GM19239 (cell line): ENCODE data around the gene ANKRD34B.

Source experiments
- DNase-seq: peaks from one replicate; pipeline ENCODE4 v3.0.0; 2011; ENCODE audit warnings: low spot score; ENCODE audit not compliant: insufficient read length
- FAIRE-seq: peaks from 2 replicates; lab custom pipeline; 2011; peaks lifted over from hg19 to GRCh38; lab: Jason Lieb, UNC

ANKRD34B gene

GRCh38 chr5:80576383-80576782 lies 6.3 kb upstream of the ANKRD34B start:
- FAIRE-seq (no peak), DNase-seq (no peak)

DNA sequence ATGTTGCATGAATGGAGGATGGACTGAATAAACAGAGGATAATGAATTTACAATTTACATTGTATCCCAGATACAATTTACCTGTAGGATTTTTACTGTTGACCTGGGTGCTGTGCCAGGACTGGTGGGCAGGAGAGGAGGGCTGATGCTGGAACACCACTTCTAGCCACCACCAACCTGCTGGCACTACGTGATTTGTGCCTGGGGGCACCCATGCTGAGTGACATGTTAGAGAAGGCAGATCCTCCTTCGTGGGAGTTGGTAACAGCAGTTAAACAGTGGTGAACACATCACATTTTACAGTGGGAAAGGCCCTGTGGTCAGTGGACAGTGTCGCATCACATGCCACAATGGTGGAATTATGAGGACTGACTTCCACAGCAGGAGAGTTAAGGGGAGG lies 3.0 kb upstream of the ANKRD34B start:
- FAIRE-seq = no peak

DNA sequence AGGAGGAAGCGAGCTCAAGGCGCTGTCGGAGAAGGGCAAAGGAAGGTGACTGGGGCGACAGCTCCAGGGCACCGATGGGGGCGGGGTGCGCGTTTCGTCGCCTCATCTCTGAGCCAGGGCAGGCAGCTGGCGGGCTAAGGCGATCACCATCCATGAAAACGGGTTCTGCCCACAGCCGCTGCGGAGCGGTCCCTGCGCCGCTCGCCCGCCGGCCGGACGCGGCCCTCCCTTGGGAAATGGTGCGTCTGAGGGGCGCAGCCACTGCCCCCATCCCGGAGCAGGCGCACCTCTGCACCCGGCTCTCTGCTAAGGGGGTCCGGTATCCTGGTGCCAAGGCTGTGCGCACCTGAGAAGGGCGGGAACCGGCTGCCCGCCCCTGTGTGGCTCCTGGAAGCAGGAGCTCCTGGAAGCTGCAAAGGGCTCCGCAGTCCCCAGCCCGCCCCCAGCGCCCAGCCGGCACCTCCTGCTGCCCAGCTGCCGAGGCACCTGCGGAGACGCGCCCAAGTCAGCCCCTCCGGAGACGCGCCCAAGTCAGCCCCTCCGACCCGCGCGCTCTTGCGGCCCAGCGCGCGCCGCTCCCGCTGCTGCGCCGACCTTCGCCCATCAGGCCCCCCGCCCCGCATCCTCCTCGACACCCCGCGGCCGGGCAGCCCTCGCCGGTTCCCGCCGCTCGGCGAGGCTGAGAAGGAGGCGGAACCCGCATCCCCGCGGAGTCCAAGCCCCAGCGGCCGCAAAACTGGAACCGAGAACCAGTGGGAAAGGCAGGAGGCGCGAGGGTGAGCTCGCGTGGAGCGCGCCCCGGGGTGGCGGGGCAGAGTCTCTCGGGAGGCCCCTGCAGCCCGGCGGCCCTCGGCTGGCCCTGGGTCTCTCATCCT lies 757 bp downstream of the ANKRD34B start:
- no peak for DNase-seq
- no peak for FAIRE-seq

More for the DNA sequence above, 3.0 kb upstream of the ANKRD34B start:
- no peak for DNase-seq

GRCh38 chr5:80568251-80568650 lies 1.8 kb downstream of the ANKRD34B start:
- FAIRE-seq (no peak), DNase-seq (no peak)

- no peak for FAIRE-seq
- DNase-seq = no peak
Observed at GRCh38 chr5:80566711-80567259, 3.3 kb downstream of the ANKRD34B start.

DNA sequence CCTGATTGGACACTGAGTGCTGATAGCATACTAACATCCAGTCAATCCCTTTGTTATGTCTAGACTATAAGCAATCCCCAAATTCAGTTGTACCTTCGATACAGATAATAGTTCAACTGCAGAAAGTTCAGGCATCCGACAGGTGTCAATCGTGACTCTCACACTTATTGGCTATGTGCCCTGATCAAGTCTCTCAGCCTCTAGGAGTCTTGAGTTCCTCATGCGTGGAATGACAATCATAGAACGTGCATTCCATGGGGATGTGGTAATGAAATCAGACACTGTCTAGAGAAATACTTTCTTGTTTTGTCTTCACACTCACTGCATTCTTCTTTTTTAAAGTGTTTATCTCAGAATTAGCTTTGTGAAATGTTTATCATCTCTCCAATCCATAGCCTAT lies 4.8 kb downstream of the ANKRD34B start:
- FAIRE-seq = no peak
- no peak for DNase-seq

DNA sequence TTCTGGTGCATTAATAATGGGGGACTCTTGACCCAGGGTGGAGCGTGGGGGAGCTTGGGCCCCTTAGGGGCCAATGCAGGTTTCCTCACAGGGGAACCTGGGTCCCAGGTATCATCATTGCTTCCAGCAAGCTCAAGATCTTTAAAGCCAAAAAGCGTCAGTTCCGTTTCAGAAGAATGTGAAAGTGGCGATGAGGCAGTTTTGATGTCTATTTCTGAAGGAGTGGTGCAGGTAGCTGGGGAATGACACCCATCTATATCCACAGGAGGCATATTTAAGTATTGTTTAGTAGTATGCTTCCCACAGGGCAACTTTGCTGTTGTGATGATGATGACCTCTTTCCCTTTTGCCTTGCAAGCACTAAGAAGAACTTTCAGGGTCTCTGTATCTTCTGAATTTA lies 10.8 kb downstream of the ANKRD34B start:
- DNase-seq (no peak), FAIRE-seq (no peak)

DNA sequence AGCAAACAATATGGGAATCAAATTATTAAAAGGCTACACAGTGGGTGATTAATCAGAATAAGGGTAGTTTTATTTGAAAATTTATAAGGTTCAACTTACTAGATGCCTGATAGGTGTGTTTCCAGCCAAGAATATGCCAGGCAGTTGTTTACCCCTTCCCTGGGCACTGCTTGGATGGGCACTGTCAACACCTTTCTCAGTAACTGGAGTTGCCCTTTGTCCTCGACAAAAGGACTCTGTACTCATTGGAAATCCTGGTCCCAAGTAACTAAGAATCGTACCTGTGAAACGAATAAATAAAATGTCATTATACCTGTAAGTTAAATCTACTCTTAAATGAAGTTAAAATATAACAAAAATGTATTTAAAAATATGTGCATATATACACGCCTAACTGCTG lies 15.0 kb downstream of the ANKRD34B start:
- FAIRE-seq = no peak
- DNase-seq = no peak

DNA sequence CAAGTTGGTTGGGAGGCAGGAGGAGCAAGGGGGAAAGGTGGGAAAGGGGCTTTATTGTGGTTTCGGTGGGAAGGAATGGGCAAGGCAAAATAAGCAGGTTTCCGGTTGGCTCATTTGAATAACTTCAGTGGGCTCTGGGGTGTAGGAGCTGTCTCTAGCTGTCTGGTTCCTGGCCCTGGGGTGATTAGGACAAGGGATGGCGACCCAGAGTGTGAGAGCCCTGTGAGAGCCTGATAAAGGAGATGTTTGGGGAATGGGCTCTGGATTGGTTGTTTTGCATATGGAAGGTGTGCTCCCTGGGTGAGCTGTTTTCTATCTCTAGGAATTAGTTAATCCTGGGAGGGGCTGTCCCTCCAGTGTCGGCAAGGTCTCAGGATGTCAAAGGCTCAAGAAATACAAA lies 15.4 kb downstream of the ANKRD34B start:
- DNase-seq = no peak
- no peak for FAIRE-seq

- FAIRE-seq (no peak), DNase-seq (no peak)
Observed at GRCh38 chr5:80541392-80541791, 28.7 kb downstream of the ANKRD34B start.

DNA sequence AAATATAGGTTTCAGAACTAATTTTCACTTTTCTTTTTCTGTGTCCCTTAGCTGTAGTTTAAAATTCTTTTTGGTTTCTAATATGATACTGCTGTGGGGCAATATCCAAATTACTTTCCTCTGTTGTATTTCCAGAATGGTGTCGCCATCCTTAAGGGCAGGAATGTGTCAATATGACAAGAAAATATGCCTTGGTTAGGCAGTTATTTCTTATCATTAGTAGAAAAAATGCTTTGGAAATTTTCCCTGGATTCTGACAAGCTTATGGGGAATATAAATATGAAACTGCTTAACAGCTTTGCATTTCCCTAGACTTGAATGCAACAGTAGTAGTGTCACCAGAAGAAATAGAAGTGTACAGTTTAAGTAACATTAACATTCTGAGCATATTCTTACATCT lies 29.4 kb downstream of the ANKRD34B start:
- FAIRE-seq (no peak), DNase-seq (no peak)

DNA sequence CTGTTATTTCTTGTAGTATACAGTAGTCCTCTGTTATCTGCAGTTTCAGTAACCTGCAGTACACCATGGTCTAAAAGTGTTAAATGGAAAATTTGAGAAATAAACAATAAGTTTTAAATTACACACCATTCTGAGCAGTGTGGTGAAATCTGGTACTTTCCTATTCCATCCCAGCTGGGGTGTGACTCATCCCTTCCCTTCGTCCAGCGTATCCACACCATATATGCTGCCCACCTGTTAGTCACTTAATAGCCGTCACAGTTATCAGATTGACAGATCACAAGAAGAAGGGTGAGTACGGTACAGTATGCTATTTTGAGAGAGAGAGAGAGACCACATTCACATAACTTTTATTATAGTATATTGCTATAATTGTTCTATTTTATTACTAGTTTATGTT lies 53.3 kb downstream of the ANKRD34B start:
- DNase-seq = no peak
- FAIRE-seq = no peak

DNA sequence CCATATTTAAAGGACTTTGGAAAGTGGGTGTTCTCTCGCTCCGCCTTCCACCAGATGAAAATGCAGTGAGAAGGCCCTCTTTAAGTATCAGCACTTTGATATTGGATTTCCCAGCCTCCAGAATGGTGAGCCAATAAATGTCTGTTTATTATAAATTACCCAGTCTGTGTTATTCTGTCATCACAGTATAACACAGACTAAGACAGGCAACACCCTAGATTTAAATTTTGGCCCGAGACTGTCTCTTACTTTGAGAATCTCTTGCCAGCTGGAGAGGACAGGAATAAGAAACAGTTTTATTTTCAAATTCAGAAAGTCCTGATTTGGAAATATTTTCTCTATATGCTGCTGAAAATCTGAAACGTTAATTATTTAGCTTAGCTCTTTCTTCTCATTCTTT lies 60.7 kb downstream of the ANKRD34B start:
- DNase-seq (no peak), FAIRE-seq (no peak)

- FAIRE-seq (no peak), DNase-seq (no peak)
Observed at GRCh38 chr5:80508844-80509243, 61.2 kb downstream of the ANKRD34B start.

GRCh38 chr5:80507663-80508062 lies 62.4 kb downstream of the ANKRD34B start:
- FAIRE-seq = no peak

More at GRCh38 chr5:80507663-80508062, 62.4 kb downstream of the ANKRD34B start:
- DNase-seq = no peak
